ENCODE measurements around the gene RPL18A. TPM values are rescaled to one million over a fixed set of nuclear protein-coding genes. Genes with fewer than 3 reads are reported as not detected.
A peak's percentile ranks its signal among the peaks of the same experiment; 100 is the strongest.

RPL18A gene
- total RNA-seq, 3 donors from 2014 or later (not counting 1 experiment from before 2014, with no cell fraction given): 1,015 to 1,285 (median 1,208) TPM

GRCh38 chr19:17854061-17854460 is 5.6 kb upstream of the RPL18A start:
- over 99% methylated on average over 6 of the region's 6 CpGs for WGBS (ENCODE audit: insufficient coverage)
- no peaks in the 10 kb centered on the region for H3K36me3 Mint-ChIP-seq
- TF ChIP-seq, protein P1, sequence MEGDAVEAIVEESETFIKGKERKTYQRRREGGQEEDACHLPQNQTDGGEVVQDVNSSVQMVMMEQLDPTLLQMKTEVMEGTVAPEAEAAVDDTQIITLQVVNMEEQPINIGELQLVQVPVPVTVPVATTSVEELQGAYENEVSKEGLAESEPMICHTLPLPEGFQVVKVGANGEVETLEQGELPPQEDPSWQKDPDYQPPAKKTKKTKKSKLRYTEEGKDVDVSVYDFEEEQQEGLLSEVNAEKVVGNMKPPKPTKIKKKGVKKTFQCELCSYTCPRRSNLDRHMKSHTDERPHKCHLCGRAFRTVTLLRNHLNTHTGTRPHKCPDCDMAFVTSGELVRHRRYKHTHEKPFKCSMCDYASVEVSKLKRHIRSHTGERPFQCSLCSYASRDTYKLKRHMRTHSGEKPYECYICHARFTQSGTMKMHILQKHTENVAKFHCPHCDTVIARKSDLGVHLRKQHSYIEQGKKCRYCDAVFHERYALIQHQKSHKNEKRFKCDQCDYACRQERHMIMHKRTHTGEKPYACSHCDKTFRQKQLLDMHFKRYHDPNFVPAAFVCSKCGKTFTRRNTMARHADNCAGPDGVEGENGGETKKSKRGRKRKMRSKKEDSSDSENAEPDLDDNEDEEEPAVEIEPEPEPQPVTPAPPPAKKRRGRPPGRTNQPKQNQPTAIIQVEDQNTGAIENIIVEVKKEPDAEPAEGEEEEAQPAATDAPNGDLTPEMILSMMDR (IDR thresholded peaks at IDR 0.05): no peak
- H3K9me3 Mint-ChIP-seq: no peaks in the 10 kb centered on the region
- ATAC-seq (no peak), DNase-seq (no peak)
- no peak overlapping the region for H3K4me3 ChIP-seq (ENCODE audit: low read length)
- H3K4me1 Mint-ChIP-seq: peaks cover 23 to 25% of the 10 kb centered on the region in 2 donors
- H3K4me3 Mint-ChIP-seq: no peak overlapping the region
- peaks cover 35% of the 10 kb centered on the region for H3K4me1 ChIP-seq (ENCODE audit: control insufficient read depth, insufficient read depth, low read length)
- no peaks in the 10 kb centered on the region for H3K36me3 ChIP-seq (ENCODE audit: control insufficient read depth, insufficient read depth, low read length)
- H3K27me3 ChIP-seq (ENCODE audit: control insufficient read depth, insufficient read depth, low read length): no peaks in the 10 kb centered on the region
- H3K9me3 ChIP-seq (ENCODE audit: control insufficient read depth, insufficient read depth, low read length): no peaks in the 10 kb centered on the region
- no peak overlapping the region for H3K27ac Mint-ChIP-seq
- H3K27ac ChIP-seq (ENCODE audit: low read length): no peak overlapping the region
- H3K27me3 Mint-ChIP-seq (ENCODE audit: low read depth in 2 of 2): no peaks in the 10 kb centered on the region
- intact Hi-C loops (cut with micrococcal nuclease): loop anchor here (2.0 to 10.0 kb wide), 2 partner anchors 69 to 359 kb away; no protein-coding TSS in a partner anchor

- TF ChIP-seq, protein P1 (IDR thresholded peaks at IDR 0.05): peak; percentile 94
- Histone ChIP-seq H3K27ac (ENCODE audit: low read length) (no peak overlapping the region), H3K9me3 (ENCODE audit: control insufficient read depth, insufficient read depth, low read length) (no peaks in the 10 kb centered on the region), H3K27me3 (ENCODE audit: control insufficient read depth, insufficient read depth, low read length) (no peaks in the 10 kb centered on the region), H3K4me3 (ENCODE audit: low read length) (no peak overlapping the region), H3K36me3 (ENCODE audit: control insufficient read depth, insufficient read depth, low read length) (no peaks in the 10 kb centered on the region), H3K4me1 (ENCODE audit: control insufficient read depth, insufficient read depth, low read length) (peaks cover 30% of the 10 kb centered on the region)
- H3K27ac Mint-ChIP-seq: no peak overlapping the region
- WGBS (ENCODE audit: insufficient coverage): 20% methylated on average over 29 of the region's 29 CpGs
- intact Hi-C loops (cut with micrococcal nuclease): loop anchor here (1.0 to 10.0 kb wide), 3 partner anchors 71 to 361 kb away; no protein-coding TSS in a partner anchor
- H3K4me1 Mint-ChIP-seq: peaks cover 29 to 31% of the 10 kb centered on the region in 2 donors
- peak; percentile 22 to 53 (median 25) for ATAC-seq
- no peak overlapping the region for H3K4me3 Mint-ChIP-seq
- H3K36me3 Mint-ChIP-seq: no peaks in the 10 kb centered on the region
- H3K9me3 Mint-ChIP-seq: no peaks in the 10 kb centered on the region
- H3K27me3 Mint-ChIP-seq (ENCODE audit: low read depth in 2 of 2): no peaks in the 10 kb centered on the region
- peak; percentile 92 to 94 for DNase-seq
Observed at GRCh38 chr19:17855280-17856152, 4.2 kb upstream of the RPL18A start.

DNA sequence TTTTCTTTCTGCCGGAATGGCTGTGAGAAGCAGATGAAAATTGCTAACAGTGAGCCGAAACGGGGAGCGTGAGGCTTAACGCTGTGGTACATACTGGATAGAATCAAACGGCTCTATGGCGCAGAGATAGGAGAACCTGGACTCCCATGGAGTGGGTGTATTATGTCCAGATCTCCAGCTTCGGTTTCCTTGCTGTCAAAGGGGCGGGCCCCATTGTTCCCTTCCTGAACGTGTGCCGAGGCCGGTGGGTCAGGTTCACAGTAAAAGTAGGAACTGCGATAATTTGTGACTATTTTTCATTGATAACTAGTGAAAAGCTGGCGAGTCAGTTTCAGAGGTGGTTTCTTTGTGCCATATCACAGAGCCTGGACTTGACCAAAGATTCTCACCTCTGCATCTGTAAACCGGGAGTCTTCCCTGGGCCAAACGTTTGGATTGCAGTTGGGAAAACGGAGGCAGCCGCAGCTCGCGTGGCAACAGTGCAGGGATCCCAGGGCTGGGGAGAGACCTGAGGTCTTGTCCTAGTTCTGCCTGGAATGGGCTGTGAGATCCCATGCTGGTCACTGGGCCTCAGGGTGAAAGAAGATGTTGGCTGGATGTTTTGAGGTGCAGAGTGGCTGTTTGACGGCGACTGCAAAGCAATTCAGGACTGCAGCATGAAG is 752 bp downstream of the RPL18A start:
- peaks cover 34% of the 10 kb centered on the region for H3K36me3 ChIP-seq (ENCODE audit: control insufficient read depth, insufficient read depth, low read length)
- H3K4me3 Mint-ChIP-seq: peak overlapping the region; percentile 99
- WGBS (ENCODE audit: insufficient coverage): 1% methylated on average over 22 of the region's 22 CpGs

More for the DNA sequence above, 752 bp downstream of the RPL18A start:
- Histone ChIP-seq H3K27me3 (ENCODE audit: control insufficient read depth, insufficient read depth, low read length) (no peaks in the 10 kb centered on the region), H3K4me3 (ENCODE audit: low read length) (peak overlapping the region; percentile 68), H3K4me1 (ENCODE audit: control insufficient read depth, insufficient read depth, low read length) (peaks cover 33% of the 10 kb centered on the region), H3K9me3 (ENCODE audit: control insufficient read depth, insufficient read depth, low read length) (no peaks in the 10 kb centered on the region), H3K27ac (ENCODE audit: low read length) (peak overlapping the region; percentile 46)
- peaks cover 27 to 29% of the 10 kb centered on the region in 2 donors for H3K4me1 Mint-ChIP-seq
- TF ChIP-seq, protein P1 (IDR thresholded peaks at IDR 0.05): no peak
- ATAC-seq (no peak), DNase-seq (no peak)
- intact Hi-C loops (cut with micrococcal nuclease): no loop called here
- H3K36me3 Mint-ChIP-seq: no peaks in the 10 kb centered on the region
- no peaks in the 10 kb centered on the region for H3K9me3 Mint-ChIP-seq
- peak overlapping the region; percentile 86 to 95 for H3K27ac Mint-ChIP-seq
- H3K27me3 Mint-ChIP-seq (ENCODE audit: low read depth in 2 of 2): no peaks in the 10 kb centered on the region

Measured in natural killer cell (primary cell).